Thoracic aorta (tissue), 2 donors: ENCODE results near the gene ELMO3. TPM values are rescaled to one million over a fixed set of nuclear protein-coding genes. Genes with fewer than 3 reads are reported as not detected.

ENCODE experiments used
- ATAC-seq: fragments of 150-250 bp; one replicate; pipeline ENCODE4 v1.8.0; 2017; ENCODE audit warnings: low read depth; ENCODE audit not compliant: insufficient number of reproducible peaks, low FRiP score
- DNase-seq: peaks from one replicate; pipeline ENCODE4 v3.0.0-alpha.2; 2020; ENCODE audit warnings: low spot score
- H3K27ac ChIP-seq, 2 donors: fragments of 200-600 bp; sonication (generic); 1 replicate in 1 of 2; 2 replicates in 1 of 2; pipeline ENCODE4 v1.5.1; 2016; ENCODE audit warnings: mild to moderate bottlenecking in 2 of 2, moderate library complexity in 2 of 2
- H3K27me3 ChIP-seq: fragments of 200-600 bp; sonication (generic); replicated peaks from 2 replicates; pipeline ENCODE4 v1.6.0; 2016; ENCODE audit warnings: mild to moderate bottlenecking; ENCODE audit not compliant: insufficient read depth
- H3K36me3 ChIP-seq: fragments of 200-600 bp; sonication (generic); one replicate; pipeline ENCODE4 v1.5.1; 2016
- H3K4me1 ChIP-seq, 2 donors: fragments of 200-600 bp; sonication (generic); 1 replicate in 1 of 2; 2 replicates in 1 of 2; pipeline versions ENCODE4 v1.5.1 to v1.6.0; 2016; ENCODE audit warnings: low read depth in 2 of 2, mild to moderate bottlenecking in 1 of 2; ENCODE audit not compliant: control insufficient read depth in 1 of 2
- H3K4me3 ChIP-seq: fragments of 200-600 bp; sonication (generic); 2 replicates; pipeline ENCODE4 v1.5.1; 2016; ENCODE audit warnings: mild to moderate bottlenecking
- H3K9me3 ChIP-seq: fragments of 200-600 bp; sonication (generic); 2 replicates; pipeline ENCODE4 v1.5.1; 2016
- CTCF ChIP-seq: fragments of 200-600 bp; sonication (generic); IDR thresholded peaks from one replicate; pipeline ENCODE4 v1.5.1; 2019; ENCODE audit warnings: antibody characterized with exemption
- total RNA-seq, 2 donors: library from RNA; depleted of rRNA; stranded (reverse); fragments of >200 nt; gene quantifications; one replicate each; pipeline versions ENCODE4 v1.1.0 to v1.2.3, GENCODE V29; 2016

Gene ELMO3
- total RNA-seq, 2 donors from 2014 or later, result 1.4 TPM

GRCh38 chr16:67187175-67187890 is 11.6 kb upstream of the ELMO3 start:
- no peak for DNase-seq
- Histone ChIP-seq H3K9me3 (no peaks in the 10 kb centered on the region), H3K4me3 (no peak overlapping the region), H3K27me3 (no peaks in the 10 kb centered on the region), H3K4me1 (peaks cover 15 to 27% of the 10 kb centered on the region in 2 donors), H3K36me3 (no peaks in the 10 kb centered on the region), H3K27ac (no peak overlapping the region)
- ATAC-seq, result no peak
- TF ChIP-seq CTCF, result no peak

- no peak for DNase-seq
- no peaks in the 10 kb centered on the region for H3K27me3 ChIP-seq
- peaks cover 21 to 37% of the 10 kb centered on the region in 2 donors for H3K4me1 ChIP-seq
- TF ChIP-seq CTCF, result no peak
- H3K9me3 ChIP-seq, result no peaks in the 10 kb centered on the region
- H3K36me3 ChIP-seq, result no peaks in the 10 kb centered on the region
- no peak overlapping the region for H3K27ac ChIP-seq
- no peak overlapping the region for H3K4me3 ChIP-seq
- no peak for ATAC-seq
These were observed 10.6 kb upstream of the ELMO3 start for GRCh38 chr16:67188323-67188722.

- Histone ChIP-seq H3K9me3 (no peaks in the 10 kb centered on the region), H3K36me3 (no peaks in the 10 kb centered on the region), H3K27me3 (no peaks in the 10 kb centered on the region), H3K4me1 (peaks cover 25 to 42% of the 10 kb centered on the region in 2 donors), H3K4me3 (no peak overlapping the region), H3K27ac (no peak overlapping the region)
- ATAC-seq, result no peak
- no peak for TF ChIP-seq CTCF
- DNase-seq, result no peak
These were observed 10.1 kb upstream of the ELMO3 start for GRCh38 chr16:67188798-67189197.

GRCh38 chr16:67190041-67190440 is 8.9 kb upstream of the ELMO3 start, which contains the start of gene EXOC3L1:
Gene EXOC3L1 (minus strand): TSS chr16:67190136. CDS start chr16:67189676, 460 bp downstream.
- H3K36me3 ChIP-seq, result peaks cover 10% of the 10 kb centered on the region
- H3K4me1 ChIP-seq, result peaks cover 21 to 37% of the 10 kb centered on the region in 2 donors
- TF ChIP-seq CTCF, result no peak
- no peak within 1 kb of the TSS for H3K27ac ChIP-seq
- no peaks in the 10 kb centered on the region for H3K9me3 ChIP-seq
- no peak within 1 kb of the TSS for H3K4me3 ChIP-seq
- DNase-seq (no peak), ATAC-seq (no peak)
- H3K27me3 ChIP-seq, result no peaks in the 10 kb centered on the region

GRCh38 chr16:67190448-67191399 is 8.2 kb upstream of the ELMO3 start:
- ATAC-seq (no peak), DNase-seq (no peak)
- TF ChIP-seq CTCF, result no peak
- peaks cover 19 to 31% of the 10 kb centered on the region in 2 donors for H3K4me1 ChIP-seq
- no peaks in the 10 kb centered on the region for H3K27me3 ChIP-seq
- no peaks in the 10 kb centered on the region for H3K9me3 ChIP-seq
- H3K36me3 ChIP-seq, result peaks cover 17% of the 10 kb centered on the region
- no peak overlapping the region for H3K27ac ChIP-seq
- H3K4me3 ChIP-seq, result no peak overlapping the region
